ENCODE data around the gene JPT2. TPM values are rescaled to one million over a fixed set of nuclear protein-coding genes. Genes with fewer than 3 reads are reported as not detected.

The JPT2 gene
- total and polyA plus RNA-seq, 10 of the 15 experiments (the other 5 are each of a cell fraction or from before 2014, with no cell fraction given): 11.7 to 78.4 (median 48.4) TPM

DNA sequence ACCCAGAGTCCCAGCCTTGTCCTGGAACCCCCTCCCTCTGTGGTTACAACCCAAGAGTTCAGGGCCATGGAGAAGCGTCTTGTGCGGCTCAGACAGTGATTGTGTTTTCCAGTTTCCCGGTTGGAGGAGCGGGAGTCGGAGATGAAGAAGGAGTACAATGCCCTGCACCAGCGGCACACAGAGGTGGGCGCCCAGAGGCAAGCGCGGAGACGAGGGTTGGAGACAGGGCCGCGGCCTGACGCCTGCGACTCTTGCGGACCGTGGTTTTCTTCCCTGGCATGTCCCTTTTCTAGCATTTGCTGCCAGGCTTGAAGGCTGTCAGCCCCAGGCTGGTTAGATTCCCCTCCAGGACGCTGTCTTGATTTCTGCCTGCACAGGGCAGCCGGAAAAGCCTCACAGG is 50.9 kb downstream of the JPT2 start:
- ChIA-PET RAD21 (ENCODE audit: unreplicated experiment) (no interaction called here), CTCF (no interaction called here), POLR2A (no interaction called here), SMC1A (ENCODE audit: uncharacterized antibody, unreplicated experiment) (no interaction called here)
- TF ChIP-seq MEF2A (IDR thresholded peaks at IDR 0.05; ENCODE audit: insufficient read depth, low read depth, low read length): no peak
- TF ChIP-seq BCLAF1 (IDR thresholded peaks at IDR 0.05): no peak
- TF ChIP-seq, protein P1, sequence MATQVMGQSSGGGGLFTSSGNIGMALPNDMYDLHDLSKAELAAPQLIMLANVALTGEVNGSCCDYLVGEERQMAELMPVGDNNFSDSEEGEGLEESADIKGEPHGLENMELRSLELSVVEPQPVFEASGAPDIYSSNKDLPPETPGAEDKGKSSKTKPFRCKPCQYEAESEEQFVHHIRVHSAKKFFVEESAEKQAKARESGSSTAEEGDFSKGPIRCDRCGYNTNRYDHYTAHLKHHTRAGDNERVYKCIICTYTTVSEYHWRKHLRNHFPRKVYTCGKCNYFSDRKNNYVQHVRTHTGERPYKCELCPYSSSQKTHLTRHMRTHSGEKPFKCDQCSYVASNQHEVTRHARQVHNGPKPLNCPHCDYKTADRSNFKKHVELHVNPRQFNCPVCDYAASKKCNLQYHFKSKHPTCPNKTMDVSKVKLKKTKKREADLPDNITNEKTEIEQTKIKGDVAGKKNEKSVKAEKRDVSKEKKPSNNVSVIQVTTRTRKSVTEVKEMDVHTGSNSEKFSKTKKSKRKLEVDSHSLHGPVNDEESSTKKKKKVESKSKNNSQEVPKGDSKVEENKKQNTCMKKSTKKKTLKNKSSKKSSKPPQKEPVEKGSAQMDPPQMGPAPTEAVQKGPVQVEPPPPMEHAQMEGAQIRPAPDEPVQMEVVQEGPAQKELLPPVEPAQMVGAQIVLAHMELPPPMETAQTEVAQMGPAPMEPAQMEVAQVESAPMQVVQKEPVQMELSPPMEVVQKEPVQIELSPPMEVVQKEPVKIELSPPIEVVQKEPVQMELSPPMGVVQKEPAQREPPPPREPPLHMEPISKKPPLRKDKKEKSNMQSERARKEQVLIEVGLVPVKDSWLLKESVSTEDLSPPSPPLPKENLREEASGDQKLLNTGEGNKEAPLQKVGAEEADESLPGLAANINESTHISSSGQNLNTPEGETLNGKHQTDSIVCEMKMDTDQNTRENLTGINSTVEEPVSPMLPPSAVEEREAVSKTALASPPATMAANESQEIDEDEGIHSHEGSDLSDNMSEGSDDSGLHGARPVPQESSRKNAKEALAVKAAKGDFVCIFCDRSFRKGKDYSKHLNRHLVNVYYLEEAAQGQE (IDR thresholded peaks at IDR 0.05; ENCODE audit: low read depth, low read length): no peak
- TF ChIP-seq CBFB (IDR thresholded peaks at IDR 0.05; ENCODE audit: low read depth): no peak
- TF ChIP-seq MXI1 (IDR thresholded peaks at IDR 0.05; ENCODE audit: low read depth, low read length): no peak
- TF ChIP-seq ZNF274 (IDR thresholded peaks at IDR 0.05; ENCODE audit: insufficient read depth, insufficient read length): no peak
- no peak for TF ChIP-seq MTA3 (IDR thresholded peaks at IDR 0.05; ENCODE audit: borderline replicate concordance, low read length)
- TF ChIP-seq NKRF (conservative IDR thresholded peaks at IDR 0.05): no peak
- Histone ChIP-seq H4K20me1 (ENCODE audit: control insufficient read depth, insufficient read depth) (no peaks in the 10 kb centered on the region; the same call in 1 of the 2 replicates), H3K36me3 (ENCODE audit: control insufficient read depth in 2 of 2, insufficient read depth in 2 of 2, low read length in 1 of 2) (peaks cover 9 to 36% of the 10 kb centered on the region in 2 experiments), H3K9me3 (replicated peaks; ENCODE audit: control insufficient read depth, insufficient read depth, low read length) (no peaks in the 10 kb centered on the region; the same call in 2 of the 3 replicates), H3K9ac (ENCODE audit: control insufficient read depth, insufficient read depth, low read length) (no peak overlapping the region), H2AFZ (ENCODE audit: control insufficient read depth, low read depth, low read length) (no peak overlapping the region), H3K79me2 (ENCODE audit: control insufficient read depth, insufficient read depth, low read length) (no peaks in the 10 kb centered on the region; the same call in none of the 2 replicates), H3K27me3 (replicated peaks in 1 of 2; ENCODE audit: control insufficient read depth in 2 of 2, insufficient read depth in 2 of 2, low read length in 1 of 2) (no peaks in the 10 kb centered on the region), H3K4me1 (ENCODE audit: control insufficient read depth, insufficient read depth, low read length) (no peaks in the 10 kb centered on the region), H3K4me2 (ENCODE audit: control insufficient read depth, insufficient read depth) (no peak overlapping the region), H3K27ac (ENCODE audit: control insufficient read depth, insufficient read depth) (no peak overlapping the region), H3K4me3 (no peak overlapping the region)
- no TSS peak for BruUV-seq (replicated peaks)
- FAIRE-seq (no peak), ATAC-seq (no peak), DNase-seq (ENCODE audit: low read depth, low spot score) (no peak)
- in situ Hi-C loops (cut with MboI) (no loop called here), intact Hi-C loops (cut with micrococcal nuclease; ENCODE audit: unreplicated experiment) (no loop called here)
- WGBS (ENCODE audit: insufficient coverage, insufficient replicate concordance, low lambda C conversion rate, missing lambda C conversion rate): 97% methylated on average over 18 of the region's 18 CpGs
